ENCODE data around the gene BZW2. TPM values are rescaled to one million over a fixed set of nuclear protein-coding genes. Genes with fewer than 3 reads are reported as not detected.

BZW2 gene
- total RNA-seq, 1 donor from 2014 or later = 28.0 TPM

DNA sequence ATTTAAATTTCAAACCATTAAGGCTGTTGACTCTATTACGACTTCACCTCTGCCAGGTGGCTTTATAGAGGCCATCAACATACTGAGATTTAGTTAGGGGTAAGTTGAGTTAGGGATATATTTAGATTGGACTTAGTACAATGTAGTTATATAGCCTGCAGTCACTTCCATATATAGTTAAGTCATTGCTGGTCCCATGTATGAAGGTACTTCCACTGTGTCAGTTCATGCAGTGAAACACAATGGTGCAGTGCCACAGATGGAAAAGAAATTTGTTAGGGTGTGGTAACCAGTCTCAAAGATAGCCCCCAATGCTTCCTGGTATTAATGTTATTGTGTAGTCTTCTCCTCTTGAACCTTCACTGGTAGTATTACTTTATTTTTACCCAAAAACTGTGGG lies 95.0 kb downstream of the BZW2 start:
- DNase-seq (no peak), ATAC-seq (no peak)
- H3K27ac ChIP-seq = no peak overlapping the region
- H3K9me3 ChIP-seq = no peaks in the 10 kb centered on the region
- no peak for TF ChIP-seq CTCF (IDR thresholded peaks at IDR 0.05)
- no peak overlapping the region for H3K4me3 ChIP-seq
- peaks cover 8% of the 10 kb centered on the region for H3K4me1 ChIP-seq
- no peaks in the 10 kb centered on the region for H3K27me3 ChIP-seq
- H3K36me3 ChIP-seq = no peaks in the 10 kb centered on the region
- intact Hi-C loops (cut with DNase I) = no loop called here

- intact Hi-C loops (cut with DNase I) = no loop called here
- peaks cover 8% of the 10 kb centered on the region for H3K4me1 ChIP-seq
- no peaks in the 10 kb centered on the region for H3K9me3 ChIP-seq
- no peak overlapping the region for H3K27ac ChIP-seq
- H3K4me3 ChIP-seq = no peak overlapping the region
- H3K36me3 ChIP-seq = no peaks in the 10 kb centered on the region
- TF ChIP-seq CTCF (IDR thresholded peaks at IDR 0.05) = no peak
- DNase-seq (no peak), ATAC-seq (no peak)
- H3K27me3 ChIP-seq = no peaks in the 10 kb centered on the region
Measured at GRCh38 chr7:16741676-16742075, 95.7 kb downstream of the BZW2 start.

GRCh38 chr7:16742547-16742946 lies 96.6 kb downstream of the BZW2 start:
- ATAC-seq = no peak
- no peaks in the 10 kb centered on the region for H3K9me3 ChIP-seq
- H3K27ac ChIP-seq = no peak overlapping the region
- intact Hi-C loops (cut with DNase I) = no loop called here
- peaks cover 8% of the 10 kb centered on the region for H3K4me1 ChIP-seq
- no peaks in the 10 kb centered on the region for H3K27me3 ChIP-seq
- DNase-seq = no peak
- H3K36me3 ChIP-seq = no peaks in the 10 kb centered on the region
- no peak overlapping the region for H3K4me3 ChIP-seq
- no peak for TF ChIP-seq CTCF (IDR thresholded peaks at IDR 0.05)

DNA sequence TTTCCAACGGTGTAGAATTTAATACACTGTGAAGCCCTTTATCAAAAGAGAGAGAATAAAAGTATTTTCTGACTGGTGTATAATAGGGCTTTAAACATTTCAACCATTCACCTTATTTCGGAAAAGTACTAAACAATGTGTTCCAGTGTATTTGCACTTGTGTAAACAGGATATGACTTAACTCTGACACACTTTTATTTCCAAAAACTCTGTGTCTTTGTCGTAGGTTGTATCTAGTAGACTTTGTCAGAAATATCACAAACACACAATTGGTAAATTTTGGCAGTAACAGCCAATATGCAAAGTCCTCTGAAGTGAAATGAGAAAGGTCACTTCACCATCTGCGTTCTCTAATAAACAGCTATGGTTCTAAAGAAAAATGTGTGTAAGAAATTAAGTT lies 97.3 kb downstream of the BZW2 start:
- Histone ChIP-seq H3K4me3 (no peak overlapping the region), H3K27me3 (no peaks in the 10 kb centered on the region), H3K4me1 (peaks cover 8% of the 10 kb centered on the region), H3K9me3 (no peaks in the 10 kb centered on the region), H3K27ac (no peak overlapping the region), H3K36me3 (no peaks in the 10 kb centered on the region)
- no peak for ATAC-seq
- no peak for DNase-seq
- intact Hi-C loops (cut with DNase I) = no loop called here
- no peak for TF ChIP-seq CTCF (IDR thresholded peaks at IDR 0.05)

- TF ChIP-seq CTCF (IDR thresholded peaks at IDR 0.05) = no peak
- no peak overlapping the region for H3K4me3 ChIP-seq
- no peaks in the 10 kb centered on the region for H3K27me3 ChIP-seq
- H3K27ac ChIP-seq = no peak overlapping the region
- intact Hi-C loops (cut with DNase I) = no loop called here
- no peak for DNase-seq
- no peaks in the 10 kb centered on the region for H3K36me3 ChIP-seq
- no peak for ATAC-seq
- H3K9me3 ChIP-seq = no peaks in the 10 kb centered on the region
- peaks cover 8% of the 10 kb centered on the region for H3K4me1 ChIP-seq
Measured at GRCh38 chr7:16744518-16745250, 98.7 kb downstream of the BZW2 start.

DNA sequence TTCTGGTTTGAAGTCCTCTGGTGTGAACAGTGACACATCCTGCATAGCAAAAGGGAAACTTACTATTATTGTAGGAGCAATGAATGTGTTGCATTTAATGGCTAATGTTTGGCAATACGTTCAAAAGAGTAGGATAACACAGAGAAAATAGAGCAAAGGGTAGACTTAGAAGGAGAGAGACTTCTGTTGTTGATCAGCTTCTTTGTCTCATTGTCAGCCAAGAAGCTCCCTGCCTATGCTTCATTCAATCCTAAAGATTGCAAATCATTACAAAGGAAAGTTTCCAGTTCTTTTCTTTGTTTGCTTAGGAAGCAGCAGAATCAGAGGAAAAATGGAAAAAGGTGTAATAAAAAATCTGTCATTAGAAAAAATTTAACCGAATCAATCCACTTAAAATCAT lies 99.7 kb downstream of the BZW2 start:
- H3K4me1 ChIP-seq = peaks cover under 1% of the 10 kb centered on the region
- ATAC-seq (no peak), DNase-seq (no peak)
- no peaks in the 10 kb centered on the region for H3K9me3 ChIP-seq
- no peaks in the 10 kb centered on the region for H3K36me3 ChIP-seq
- TF ChIP-seq CTCF (IDR thresholded peaks at IDR 0.05) = no peak
- no peaks in the 10 kb centered on the region for H3K27me3 ChIP-seq
- no peak overlapping the region for H3K4me3 ChIP-seq
- no peak overlapping the region for H3K27ac ChIP-seq
- intact Hi-C loops (cut with DNase I) = no loop called here
